OCI-LY3 (cell line): Measurements from ENCODE around the gene ITGA6.

Experiments used
- H2AFZ ChIP-seq: fragments of 200-600, 300-600 bp; shearing (Covaris generic); 2 replicates; pipeline ENCODE4 v1.6.0; 2014; ENCODE audit warnings: antibody characterized with exemption, low read depth, low read length
- H3K27ac ChIP-seq: fragments of 200-600, 300-600 bp; sonication (generic); 2 replicates; pipeline ENCODE4 v1.5.1; 2014; ENCODE audit warnings: mild to moderate bottlenecking, low read length, moderate library complexity, mixed read lengths
- H3K27me3 ChIP-seq: fragments of 200-600, 300-600 bp; sonication (generic); 2 replicates; pipeline ENCODE4 v1.6.1; 2014; ENCODE audit warnings: low read depth, low read length, mixed read lengths
- H3K36me3 ChIP-seq: fragments of 200-600, 300-600 bp; sonication (generic); replicated peaks from 2 replicates; pipeline ENCODE3; 2014; ENCODE audit warnings: low read depth, low read length, mixed read lengths
- H3K4me1 ChIP-seq: fragments of 300-600, 200-600 bp; sonication (generic); 2 replicates; pipeline ENCODE4 v1.6.1; 2014; ENCODE audit warnings: low read length, mixed read lengths
- H3K4me2 ChIP-seq: fragments of 200-600, 300-600 bp; sonication (generic); 2 replicates; pipeline ENCODE4 v1.6.1; 2014; ENCODE audit warnings: low read length, mixed read lengths
- H3K4me3 ChIP-seq: fragments of 300-600, 200-600 bp; sonication (generic); 2 replicates; pipeline ENCODE4 v1.5.1; 2014; ENCODE audit warnings: antibody characterized with exemption, mild to moderate bottlenecking, low read length, moderate library complexity
- H3K79me2 ChIP-seq: fragments of 300-600, 200-600 bp; shearing (Covaris generic); 2 replicates; pipeline ENCODE4 v1.6.1; 2014; ENCODE audit warnings: mild to moderate bottlenecking, low read length, mixed read lengths
- H3K9ac ChIP-seq: fragments of 300-600, 200-600 bp; shearing (Covaris generic); 2 replicates; pipeline ENCODE4 v1.6.0; 2014; ENCODE audit warnings: mild to moderate bottlenecking, low read length, moderate library complexity
- H3K9me3 ChIP-seq: fragments of 200-600, 300-600 bp; shearing (Covaris generic); 2 replicates; pipeline ENCODE4 v1.6.1; 2014; ENCODE audit warnings: low read length, mixed read lengths; ENCODE audit not compliant: insufficient read depth
- H4K20me1 ChIP-seq: fragments of 200-600, 300-600 bp; sonication (generic); 2 replicates; pipeline ENCODE4 v1.6.1; 2016; ENCODE audit warnings: low read length, mixed read lengths; ENCODE audit not compliant: insufficient read depth
- EZH2phosphoT487 ChIP-seq: fragments of 200-600 bp; shearing (Covaris generic); IDR thresholded peaks from 2 replicates; pipeline ENCODE4 v1.6.1; 2018; ENCODE audit warnings: antibody characterized with exemption, mixed run types, low read depth
- TF ChIP-seq, protein P1 (sequence below): fragments of 200-600, 300-600 bp; sonication (generic); IDR thresholded peaks from 2 replicates; pipeline ENCODE4 v1.5.1; 2014; ENCODE audit warnings: antibody characterized with exemption, low read length, low read depth

The ITGA6 gene

DNA sequence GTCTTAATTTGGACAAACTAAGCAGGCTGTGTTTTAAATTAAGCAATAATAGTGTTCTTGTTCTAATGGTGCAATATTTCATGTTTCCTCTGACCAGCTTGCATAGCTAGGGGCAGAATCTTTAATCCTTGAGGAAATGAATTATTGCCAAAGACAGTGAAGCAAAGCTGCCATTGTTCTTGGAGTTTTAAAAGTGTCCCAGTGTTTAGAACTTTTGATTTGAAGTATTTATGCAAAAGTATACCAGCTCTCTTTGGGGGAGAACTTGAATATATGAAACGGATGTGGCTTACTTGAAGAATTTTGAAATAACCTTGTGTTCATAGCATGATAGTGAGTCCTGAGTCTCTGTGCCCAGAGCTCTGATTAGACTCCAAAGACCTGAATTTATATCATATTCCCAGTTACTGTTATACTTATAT, 33.4 kb downstream of the ITGA6 start:
- H3K4me2 ChIP-seq, result no peak overlapping the region
- H4K20me1 ChIP-seq, result peaks cover 4% of the 10 kb centered on the region; the same call in 1 of the 2 replicates
- no peak overlapping the region for H3K9ac ChIP-seq
- H3K9me3 ChIP-seq, result no peaks in the 10 kb centered on the region
- no peak overlapping the region for H2AFZ ChIP-seq
- no peaks in the 10 kb centered on the region for H3K79me2 ChIP-seq
- TF ChIP-seq, protein P1, sequence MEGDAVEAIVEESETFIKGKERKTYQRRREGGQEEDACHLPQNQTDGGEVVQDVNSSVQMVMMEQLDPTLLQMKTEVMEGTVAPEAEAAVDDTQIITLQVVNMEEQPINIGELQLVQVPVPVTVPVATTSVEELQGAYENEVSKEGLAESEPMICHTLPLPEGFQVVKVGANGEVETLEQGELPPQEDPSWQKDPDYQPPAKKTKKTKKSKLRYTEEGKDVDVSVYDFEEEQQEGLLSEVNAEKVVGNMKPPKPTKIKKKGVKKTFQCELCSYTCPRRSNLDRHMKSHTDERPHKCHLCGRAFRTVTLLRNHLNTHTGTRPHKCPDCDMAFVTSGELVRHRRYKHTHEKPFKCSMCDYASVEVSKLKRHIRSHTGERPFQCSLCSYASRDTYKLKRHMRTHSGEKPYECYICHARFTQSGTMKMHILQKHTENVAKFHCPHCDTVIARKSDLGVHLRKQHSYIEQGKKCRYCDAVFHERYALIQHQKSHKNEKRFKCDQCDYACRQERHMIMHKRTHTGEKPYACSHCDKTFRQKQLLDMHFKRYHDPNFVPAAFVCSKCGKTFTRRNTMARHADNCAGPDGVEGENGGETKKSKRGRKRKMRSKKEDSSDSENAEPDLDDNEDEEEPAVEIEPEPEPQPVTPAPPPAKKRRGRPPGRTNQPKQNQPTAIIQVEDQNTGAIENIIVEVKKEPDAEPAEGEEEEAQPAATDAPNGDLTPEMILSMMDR, result no peak
- no peak for TF ChIP-seq EZH2phosphoT487
- peaks cover 15% of the 10 kb centered on the region; the same call in 1 of the 2 replicates for H3K4me1 ChIP-seq
- H3K36me3 ChIP-seq, result no peaks in the 10 kb centered on the region
- H3K27me3 ChIP-seq, result peaks cover 60% of the 10 kb centered on the region
- no peak overlapping the region for H3K4me3 ChIP-seq
- H3K27ac ChIP-seq, result no peak overlapping the region

DNA sequence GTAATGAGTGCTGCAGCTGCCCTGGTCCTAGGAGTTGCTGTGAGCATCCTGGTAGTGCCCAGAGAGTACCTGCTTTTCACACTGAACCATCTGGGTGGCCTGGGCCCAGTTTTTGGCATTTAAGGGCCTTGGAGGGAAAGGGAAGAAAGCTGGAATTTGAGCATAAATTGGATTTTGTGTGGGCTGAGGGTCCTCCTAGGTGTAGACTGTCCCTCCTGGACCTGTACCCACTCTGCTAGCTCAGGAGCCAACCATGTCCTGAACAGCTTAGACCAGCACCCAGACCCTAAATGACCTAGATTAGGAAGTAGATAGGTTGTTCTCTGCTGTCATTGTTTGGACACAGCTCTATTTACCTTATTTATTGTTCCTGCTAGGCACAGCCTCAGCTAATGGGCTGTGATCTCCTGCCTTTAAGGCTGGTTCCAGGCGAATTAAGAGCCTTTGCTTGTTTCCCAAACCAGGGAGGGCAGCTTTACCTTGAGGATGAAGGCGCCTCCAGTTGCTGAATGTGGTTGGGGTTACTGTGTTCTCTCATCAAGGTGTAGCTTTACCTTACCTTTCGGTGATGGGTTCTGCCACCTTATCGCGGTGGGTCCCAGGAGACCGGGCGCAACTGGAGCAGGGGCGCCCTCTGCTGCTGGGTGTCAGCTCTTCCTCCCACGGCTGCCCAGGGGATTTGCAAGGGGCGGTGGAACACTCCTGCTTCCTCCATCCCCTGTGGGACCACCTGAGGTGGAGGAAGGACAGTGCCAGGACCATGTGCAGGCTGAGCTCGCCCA, 34.4 kb downstream of the ITGA6 start:
- Histone ChIP-seq H3K4me1 (peaks cover 15% of the 10 kb centered on the region; the same call in 1 of the 2 replicates), H3K9ac (no peak overlapping the region), H4K20me1 (peaks cover 4% of the 10 kb centered on the region; the same call in 1 of the 2 replicates), H3K27me3 (peaks cover 52% of the 10 kb centered on the region), H2AFZ (peak overlapping the region; percentile 9; the same call in 1 of the 2 replicates), H3K9me3 (no peaks in the 10 kb centered on the region), H3K79me2 (no peaks in the 10 kb centered on the region), H3K4me2 (peak overlapping the region; percentile 66), H3K36me3 (no peaks in the 10 kb centered on the region), H3K27ac (no peak overlapping the region), H3K4me3 (peak overlapping the region; percentile 16; the same call in 1 of the 2 replicates)
- TF ChIP-seq, protein P1, result peak; percentile 88
- no peak for TF ChIP-seq EZH2phosphoT487

DNA sequence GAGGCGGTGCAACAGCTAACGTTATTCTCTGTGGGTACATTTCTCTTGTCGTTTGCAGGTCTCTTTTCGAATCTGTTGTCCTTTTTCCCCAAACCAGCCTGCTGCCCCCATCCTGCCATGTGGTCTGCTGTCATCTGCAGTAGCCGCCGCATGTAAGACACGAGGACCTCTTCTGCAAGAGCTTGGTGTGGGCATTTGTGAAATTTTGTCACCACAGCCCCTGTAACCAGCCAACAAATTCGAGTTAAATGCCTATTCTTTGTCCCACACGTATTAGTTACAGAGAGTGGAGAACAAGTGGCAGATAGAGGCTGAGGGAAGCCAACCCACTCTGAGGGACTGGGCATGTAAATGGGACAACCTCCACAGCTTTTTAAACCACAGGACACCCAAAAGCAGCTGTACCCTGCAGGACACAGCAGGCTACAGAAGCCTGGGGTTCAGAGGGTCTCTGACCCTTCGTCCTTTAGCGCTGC, 35.0 kb downstream of the ITGA6 start:
- H3K9ac ChIP-seq, result no peak overlapping the region
- no peaks in the 10 kb centered on the region for H3K79me2 ChIP-seq

More for the DNA sequence above, 35.0 kb downstream of the ITGA6 start:
- TF ChIP-seq, protein P1, result no peak; the same call in 1 of the 2 replicates
- TF ChIP-seq EZH2phosphoT487, result no peak
- Histone ChIP-seq H3K27me3 (peaks cover 57% of the 10 kb centered on the region), H3K4me1 (peaks cover 15% of the 10 kb centered on the region; the same call in 1 of the 2 replicates), H3K4me2 (peak overlapping the region; percentile 66), H4K20me1 (peaks cover 4% of the 10 kb centered on the region; the same call in 1 of the 2 replicates), H3K27ac (no peak overlapping the region), H3K36me3 (no peaks in the 10 kb centered on the region), H2AFZ (peak overlapping the region; percentile 9; the same call in 1 of the 2 replicates), H3K4me3 (peak overlapping the region; percentile 16; the same call in 1 of the 2 replicates), H3K9me3 (no peaks in the 10 kb centered on the region)
